Esophagus muscularis mucosa (tissue), 4 donors: ENCODE measurements around the gene USP36. TPM values are rescaled to one million over a fixed set of nuclear protein-coding genes. Genes with fewer than 3 reads are reported as not detected.
"Not testable (repeated sequence)": the region's sequence is repeated elsewhere in the genome, so short reads cannot be mapped to it uniquely, and the experiment has no call there.

Experiments
- DNase-seq: peaks from one replicate; pipeline ENCODE4 v3.0.0-alpha.2; 2017; ENCODE audit errors: extremely low spot score
- H3K27ac ChIP-seq, 4 donors: fragments of 200-600 bp; sonication (generic); replicated peaks in 1 of 4; 1 replicate in 3 of 4; 2 replicates in 1 of 4; pipeline ENCODE4 v1.5.1; 2016 to 2019; ENCODE audit warnings: mild to moderate bottlenecking in 1 of 4
- H3K27me3 ChIP-seq, 4 donors: fragments of 200-600 bp; sonication (generic); one replicate each; pipeline versions ENCODE4 v1.5.1 to v1.6.0; 2016 to 2019
- H3K36me3 ChIP-seq, 4 donors: fragments of 200-600 bp; sonication (generic); one replicate each; pipeline ENCODE4 v1.5.1; 2016 to 2019
- H3K4me1 ChIP-seq, 4 donors: fragments of 200-600 bp; sonication (generic); one replicate each; pipeline ENCODE4 v1.5.1; 2016 to 2019
- H3K4me3 ChIP-seq, 4 donors: fragments of 200-600 bp; sonication (generic); 1 replicate in 2 of 4; 2 replicates in 2 of 4; pipeline ENCODE4 v1.5.1; 2016 to 2019; ENCODE audit warnings: mild to moderate bottlenecking in 4 of 4, moderate library complexity in 1 of 4
- H3K9me3 ChIP-seq, 4 donors: fragments of 200-600 bp; sonication (generic); 1 replicate in 3 of 4; 2 replicates in 1 of 4; pipeline ENCODE4 v1.5.1; 2016 to 2019
- CTCF ChIP-seq, 3 experiments: fragments of 200-600 bp in 2 of 3; fragments of 450-650 bp in 1 of 3; sonication (generic) in 2 of 3; IDR thresholded peaks; one replicate each; pipeline ENCODE4 v1.5.1; 2017 to 2019; ENCODE audit warnings: antibody characterized with exemption in 3 of 3, mild to moderate bottlenecking in 2 of 3, moderate library complexity in 1 of 3
- EP300 ChIP-seq: sonication (generic); formaldehyde crosslinking; IDR thresholded peaks from one replicate; pipeline ENCODE4 v1.6.1; 2017; ENCODE audit warnings: antibody characterized with exemption
- POLR2A ChIP-seq: fragments of 450-650 bp; IDR thresholded peaks from one replicate; pipeline ENCODE4 v1.6.1; 2017; ENCODE audit warnings: antibody characterized with exemption, moderate library complexity, mild to moderate bottlenecking, low read depth
- POLR2AphosphoS5 ChIP-seq, 2 donors: sonication (generic); formaldehyde crosslinking; IDR thresholded peaks; one replicate each; pipeline ENCODE4 v1.6.1; 2017; ENCODE audit warnings: antibody characterized with exemption in 2 of 2
- WGBS: methylation state at CpG from one replicate; pipeline ENCODE4 v1.1.5; 2018; 5-methylcytosine and 5-hydroxymethylcytosine counted together
- intact Hi-C: fragments of 100-400 bp; cut with DNase I; formaldehyde crosslinking; loops from one replicate; pipeline ENCODE4 v1.15.1; 2023
- total RNA-seq, 4 donors: library from RNA; depleted of rRNA; stranded (reverse); fragments of >200 nt; gene quantifications; one replicate each; pipeline versions ENCODE4 v1.1.0 to v1.2.1, GENCODE V29; 2016

Gene USP36
- total RNA-seq, 4 donors from 2014 or later = 23.3 to 44.7 (median 32.2) TPM

GRCh38 chr17:78781104-78781892, 59.3 kb downstream of the USP36 start:
- WGBS = 7% methylated on average over 18 of the region's 68 CpGs
- peak overlapping the region; percentile 92 to 100 (median 99) for H3K4me3 ChIP-seq
- H3K4me1 ChIP-seq = peaks cover 17 to 51% (median 36%) of the 10 kb centered on the region in 4 donors
- TF ChIP-seq POLR2AphosphoS5 (IDR thresholded peaks at IDR 0.05) (peak in 1 of 2 donors; percentile 27), EP300 (no peak), CTCF (IDR thresholded peaks at IDR 0.05) (no peak), POLR2A (no peak)
- intact Hi-C loops = loop anchor here (5.0 kb wide), 2 partner anchors 56 to 64 kb away; no protein-coding TSS in a partner anchor
- H3K27me3 ChIP-seq = no peaks in the 10 kb centered on the region
- no peak for DNase-seq
- no peaks in the 10 kb centered on the region for H3K9me3 ChIP-seq
- H3K27ac ChIP-seq = peak overlapping the region; percentile 94 to 96 (median 95)
- H3K36me3 ChIP-seq = no peaks in the 10 kb centered on the region

- no peaks in the 10 kb centered on the region for H3K27me3 ChIP-seq
- peaks cover 17 to 52% (median 44%) of the 10 kb centered on the region in 4 donors for H3K4me1 ChIP-seq
- TF ChIP-seq CTCF (IDR thresholded peaks at IDR 0.05) = no peak
- no peak for TF ChIP-seq POLR2A
- TF ChIP-seq EP300 = no peak
- no peak for TF ChIP-seq POLR2AphosphoS5 (IDR thresholded peaks at IDR 0.05)
- no peaks in the 10 kb centered on the region for H3K9me3 ChIP-seq
- WGBS = 88% methylated on average over 6 of the region's 6 CpGs
- peak overlapping the region; percentile 94 to 96 (median 95) for H3K27ac ChIP-seq
- peak overlapping the region; percentile 92 to 100 (median 99) for H3K4me3 ChIP-seq
- intact Hi-C loops = loop anchor here (5.0 kb wide), 2 partner anchors 57 to 63 kb away; no protein-coding TSS in a partner anchor
- DNase-seq = no peak
- H3K36me3 ChIP-seq = no peaks in the 10 kb centered on the region
Measured at GRCh38 chr17:78780335-78780734, 60.3 kb downstream of the USP36 start.

GRCh38 chr17:78779850-78780249, 60.8 kb downstream of the USP36 start:
- intact Hi-C loops = loop anchor here (5.0 kb wide), 2 partner anchors 57 to 63 kb away; no protein-coding TSS in a partner anchor
- TF ChIP-seq POLR2AphosphoS5 (IDR thresholded peaks at IDR 0.05) (no peak), CTCF (IDR thresholded peaks at IDR 0.05) (no peak), POLR2A (no peak), EP300 (no peak)
- peak overlapping the region; percentile 3 to 100 (median 96) for H3K4me3 ChIP-seq
- H3K4me1 ChIP-seq = peaks cover 17 to 54% (median 49%) of the 10 kb centered on the region in 4 donors
- no peak for DNase-seq
- WGBS = 71% methylated on average over 3 of the region's 3 CpGs
- H3K27ac ChIP-seq = peak overlapping the region; percentile 94 to 96 (median 95)
- no peaks in the 10 kb centered on the region for H3K27me3 ChIP-seq
- no peaks in the 10 kb centered on the region for H3K9me3 ChIP-seq
- no peaks in the 10 kb centered on the region for H3K36me3 ChIP-seq

GRCh38 chr17:78779286-78779651, 61.3 kb downstream of the USP36 start:
- intact Hi-C loops, H3K27me3 ChIP-seq, H3K9me3 ChIP-seq, H3K36me3 ChIP-seq, H3K4me3 ChIP-seq, DNase-seq: not testable (repeated sequence)
- H3K4me1 ChIP-seq = peaks cover 17 to 57% (median 53%) of the 10 kb centered on the region in 4 donors
- WGBS = 65% methylated on average over 5 of the region's 5 CpGs
- H3K27ac ChIP-seq = peak overlapping the region; percentile 94 to 96 (median 95)

GRCh38 chr17:78777881-78778280, 62.7 kb downstream of the USP36 start:
- intact Hi-C loops = no loop called here
- Histone ChIP-seq H3K36me3 (no peaks in the 10 kb centered on the region), H3K4me3 (no peak overlapping the region), H3K27me3 (no peaks in the 10 kb centered on the region), H3K27ac (no peak overlapping the region), H3K9me3 (no peaks in the 10 kb centered on the region), H3K4me1 (peaks cover 17 to 48% (median 46%) of the 10 kb centered on the region in 4 donors)
- no peak for DNase-seq
- TF ChIP-seq POLR2AphosphoS5 (IDR thresholded peaks at IDR 0.05) (no peak), POLR2A (no peak), CTCF (IDR thresholded peaks at IDR 0.05) (no peak), EP300 (no peak)
- WGBS = 90% methylated on average over 4 of the region's 4 CpGs
